K562 (cell line): ENCODE data around the gene AMH. TPM values are rescaled to one million over a fixed set of nuclear protein-coding genes. Genes with fewer than 3 reads are reported as not detected.

ENCODE experiments used
- E2F3 ChIP-seq: fragments of 250-450 bp; sonication (Bioruptor Pico); IDR thresholded peaks from 2 replicates; pipeline ENCODE4 v1.4.0; 2020; ENCODE audit warnings: mild to moderate bottlenecking
- PBX2 ChIP-seq, 2 experiments: IDR thresholded peaks in 1 of 2; conservative IDR thresholded peaks in 1 of 2; 2 replicates each; pipeline ENCODE4 v1.6.1; 2016; ENCODE audit warnings: low read depth in 2 of 2, mild to moderate bottlenecking in 1 of 2, missing compliant biosample characterization in 1 of 2, missing genetic modification characterization in 1 of 2, moderate library complexity in 1 of 2
- PCBP1 ChIP-seq: fragments of 200-400 bp; formaldehyde crosslinking; IDR thresholded peaks from 2 replicates; pipeline ENCODE4 v1.6.1; 2018; ENCODE audit warnings: mild to moderate bottlenecking, low read depth, low read length; ENCODE audit not compliant: poor library complexity, severe bottlenecking
- POU5F1 ChIP-seq: fragments of 150-350 bp; IDR thresholded peaks from 2 replicates; pipeline ENCODE4 v1.6.1; 2014; ENCODE audit warnings: borderline replicate concordance, low read length, low read depth, mild to moderate bottlenecking; ENCODE audit not compliant: partially characterized antibody
- SFPQ ChIP-seq: fragments of 200-400 bp; formaldehyde crosslinking; IDR thresholded peaks from 2 replicates; pipeline ENCODE4 v1.6.1; 2017; ENCODE audit warnings: mild to moderate bottlenecking, low read depth, low read length, moderate library complexity
- ZNF551 ChIP-seq: fragments of 250-450 bp; sonication (Bioruptor Pico); IDR thresholded peaks from 2 replicates; pipeline ENCODE4 v1.5.0; 2021; ENCODE audit warnings: mild to moderate bottlenecking, moderate library complexity
- polyA plus RNA-seq, 8 experiments: library from polyadenylated mRNA; depleted of rRNA in 4 of 8; stranded (reverse) in 5 of 8; unstranded in 3 of 8; fragments of >200 nt; fragmentation: Nextera tagmentation in 2 of 8; fragmentation: Illumina TruSeq in 1 of 8; extraction: Ambion mirVana in 2 of 8; extraction: Trizol in 1 of 8; gene quantifications; 2 replicates each; pipeline versions ENCODE4 v1.2.1 to v1.2.3, GENCODE V29; 2011 to 2014; ENCODE audit warnings: inconsistent platforms in 1 of 8, missing spikeins in 1 of 8
- total RNA-seq, 7 experiments: library from RNA; depleted of rRNA in 6 of 7; stranded (reverse); fragments of >200 nt in 6 of 7; fragmentation: Illumina TruSeq in 2 of 7; extraction: Trizol in 2 of 7; gene quantifications; 2 replicates each; pipeline versions ENCODE4 v1.2.1 to v1.2.3, GENCODE V29; 2011 to 2021; ENCODE audit warnings: low replicate concordance in 1 of 7
- TF ChIP-seq, protein P1 (sequence below): fragments of 450-650 bp; formaldehyde crosslinking; IDR thresholded peaks from 2 replicates; pipeline ENCODE4 v1.4.0; 2022; ENCODE audit warnings: missing genetic modification characterization
- TF ChIP-seq, protein P2 (sequence below): fragments of 250-450 bp; sonication (Bioruptor Pico); IDR thresholded peaks from 2 replicates; pipeline ENCODE4 v1.4.0; 2020

Gene AMH
- total and polyA plus RNA-seq, 9 of the 15 experiments (the other 6 are each of a cell fraction or from before 2014, with no cell fraction given): 0.29 to 27.4 (median 2.6) TPM; not detected in 2

GRCh38 chr19:2252797-2253105 lies 3.6 kb downstream of the AMH start (continued):
- TF ChIP-seq PBX2 (CRISPR knock-in tag; IDR thresholded peaks at IDR 0.05; ENCODE audit: low read depth) (no peak), PBX2 (tag; conservative IDR thresholded peaks at IDR 0.05; ENCODE audit: low read depth) (no peak), ZNF551 (CRISPR knock-in tag) (no peak), PCBP1 (no peak), SFPQ (no peak), POU5F1 (no peak), E2F3 (CRISPR knock-in tag) (no peak)
- TF ChIP-seq, protein P1, sequence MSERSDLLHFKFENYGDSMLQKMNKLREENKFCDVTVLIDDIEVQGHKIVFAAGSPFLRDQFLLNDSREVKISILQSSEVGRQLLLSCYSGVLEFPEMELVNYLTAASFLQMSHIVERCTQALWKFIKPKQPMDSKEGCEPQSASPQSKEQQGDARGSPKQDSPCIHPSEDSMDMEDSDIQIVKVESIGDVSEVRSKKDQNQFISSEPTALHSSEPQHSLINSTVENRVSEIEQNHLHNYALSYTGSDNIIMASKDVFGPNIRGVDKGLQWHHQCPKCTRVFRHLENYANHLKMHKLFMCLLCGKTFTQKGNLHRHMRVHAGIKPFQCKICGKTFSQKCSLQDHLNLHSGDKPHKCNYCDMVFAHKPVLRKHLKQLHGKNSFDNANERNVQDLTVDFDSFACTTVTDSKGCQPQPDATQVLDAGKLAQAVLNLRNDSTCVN (CRISPR knock-in tag): no peak
- TF ChIP-seq, protein P2, sequence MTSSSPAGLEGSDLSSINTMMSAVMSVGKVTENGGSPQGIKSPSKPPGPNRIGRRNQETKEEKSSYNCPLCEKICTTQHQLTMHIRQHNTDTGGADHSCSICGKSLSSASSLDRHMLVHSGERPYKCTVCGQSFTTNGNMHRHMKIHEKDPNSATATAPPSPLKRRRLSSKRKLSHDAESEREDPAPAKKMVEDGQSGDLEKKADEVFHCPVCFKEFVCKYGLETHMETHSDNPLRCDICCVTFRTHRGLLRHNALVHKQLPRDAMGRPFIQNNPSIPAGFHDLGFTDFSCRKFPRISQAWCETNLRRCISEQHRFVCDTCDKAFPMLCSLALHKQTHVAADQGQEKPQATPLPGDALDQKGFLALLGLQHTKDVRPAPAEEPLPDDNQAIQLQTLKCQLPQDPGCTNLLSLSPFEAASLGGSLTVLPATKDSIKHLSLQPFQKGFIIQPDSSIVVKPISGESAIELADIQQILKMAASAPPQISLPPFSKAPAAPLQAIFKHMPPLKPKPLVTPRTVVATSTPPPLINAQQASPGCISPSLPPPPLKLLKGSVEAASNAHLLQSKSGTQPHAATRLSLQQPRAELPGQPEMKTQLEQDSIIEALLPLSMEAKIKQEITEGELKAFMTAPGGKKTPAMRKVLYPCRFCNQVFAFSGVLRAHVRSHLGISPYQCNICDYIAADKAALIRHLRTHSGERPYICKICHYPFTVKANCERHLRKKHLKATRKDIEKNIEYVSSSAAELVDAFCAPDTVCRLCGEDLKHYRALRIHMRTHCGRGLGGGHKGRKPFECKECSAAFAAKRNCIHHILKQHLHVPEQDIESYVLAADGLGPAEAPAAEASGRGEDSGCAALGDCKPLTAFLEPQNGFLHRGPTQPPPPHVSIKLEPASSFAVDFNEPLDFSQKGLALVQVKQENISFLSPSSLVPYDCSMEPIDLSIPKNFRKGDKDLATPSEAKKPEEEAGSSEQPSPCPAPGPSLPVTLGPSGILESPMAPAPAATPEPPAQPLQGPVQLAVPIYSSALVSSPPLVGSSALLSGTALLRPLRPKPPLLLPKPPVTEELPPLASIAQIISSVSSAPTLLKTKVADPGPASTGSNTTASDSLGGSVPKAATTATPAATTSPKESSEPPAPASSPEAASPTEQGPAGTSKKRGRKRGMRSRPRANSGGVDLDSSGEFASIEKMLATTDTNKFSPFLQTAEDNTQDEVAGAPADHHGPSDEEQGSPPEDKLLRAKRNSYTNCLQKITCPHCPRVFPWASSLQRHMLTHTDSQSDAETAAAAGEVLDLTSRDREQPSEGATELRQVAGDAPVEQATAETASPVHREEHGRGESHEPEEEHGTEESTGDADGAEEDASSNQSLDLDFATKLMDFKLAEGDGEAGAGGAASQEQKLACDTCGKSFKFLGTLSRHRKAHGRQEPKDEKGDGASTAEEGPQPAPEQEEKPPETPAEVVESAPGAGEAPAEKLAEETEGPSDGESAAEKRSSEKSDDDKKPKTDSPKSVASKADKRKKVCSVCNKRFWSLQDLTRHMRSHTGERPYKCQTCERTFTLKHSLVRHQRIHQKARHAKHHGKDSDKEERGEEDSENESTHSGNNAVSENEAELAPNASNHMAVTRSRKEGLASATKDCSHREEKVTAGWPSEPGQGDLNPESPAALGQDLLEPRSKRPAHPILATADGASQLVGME: no peak
